ENCODE measurements around the gene CDX1. TPM values are rescaled to one million over a fixed set of nuclear protein-coding genes. Genes with fewer than 3 reads are reported as not detected.
A peak's percentile ranks its signal among the peaks of the same experiment; 100 is the strongest.

CDX1 gene
- total RNA-seq, 2 experiments from 2014 or later, result not detected

- DNase-seq (peak; percentile 89), ATAC-seq (peak; percentile 97)
- Mint-ChIP-seq H3K4me3 (no peak overlapping the region), H3K27ac (no peak overlapping the region), H3K9me3 (ENCODE audit: low read depth) (no peaks in the 10 kb centered on the region), H3K27me3 (peaks cover 3% of the 10 kb centered on the region), H3K4me1 (no peaks in the 10 kb centered on the region), H3K36me3 (ENCODE audit: low read depth) (no peaks in the 10 kb centered on the region)
- ChIA-PET CTCF (interaction anchor here (0.6 to 2.1 kb wide), 11 partner anchors 9 to 526 kb away, joined by 3 to 8 read pairs (median 4); no protein-coding TSS in a partner anchor), POLR2A (interaction anchor here (0.5 kb wide), 1 partner anchor 212 kb away, joined by 3 read pairs; no protein-coding TSS in a partner anchor)
- intact Hi-C loops (cut with DNase I, micrococcal nuclease), result loop anchor here (1.0 to 5.0 kb wide), 6 partner anchors 57 to 581 kb away; partner anchors contain the start of genes HMGXB3 (in 2 of the 2) and TIGD6 (in 2 of the 2)
These were observed 51.5 kb downstream of the CDX1 start for GRCh38 chr5:150217873-150218692.

GRCh38 chr5:150218693-150219035, 52.1 kb downstream of the CDX1 start:
- Mint-ChIP-seq H3K9me3 (ENCODE audit: low read depth) (no peaks in the 10 kb centered on the region), H3K27ac (no peak overlapping the region), H3K36me3 (ENCODE audit: low read depth) (no peaks in the 10 kb centered on the region), H3K4me1 (no peaks in the 10 kb centered on the region), H3K27me3 (peaks cover 3% of the 10 kb centered on the region), H3K4me3 (no peak overlapping the region)
- POLR2A ChIA-PET, result no interaction called here
- ATAC-seq (no peak), DNase-seq (no peak)
- intact Hi-C loops (cut with DNase I, micrococcal nuclease), result loop anchor here (1.0 to 5.0 kb wide), 6 partner anchors 57 to 582 kb away; partner anchors contain the start of genes HMGXB3 (in 2 of the 2) and TIGD6 (in 2 of the 2)
- CTCF ChIA-PET, result interaction anchor here (0.6 to 2.1 kb wide), 9 partner anchors 10 to 1690 kb away, joined by 3 to 8 read pairs (median 4); no protein-coding TSS in a partner anchor

- DNase-seq (no peak), ATAC-seq (no peak)
- no peaks in the 10 kb centered on the region for H3K36me3 Mint-ChIP-seq (ENCODE audit: low read depth)
- no peaks in the 10 kb centered on the region for H3K4me1 Mint-ChIP-seq
- no peak overlapping the region for H3K4me3 Mint-ChIP-seq
- H3K27ac Mint-ChIP-seq, result no peak overlapping the region
- no peaks in the 10 kb centered on the region for H3K9me3 Mint-ChIP-seq (ENCODE audit: low read depth)
- CTCF ChIA-PET, result interaction anchor here (0.6 to 2.1 kb wide), 6 partner anchors 10 to 1690 kb away, joined by 3 to 8 read pairs (median 6); no protein-coding TSS in a partner anchor
- POLR2A ChIA-PET, result no interaction called here
- peaks cover 3% of the 10 kb centered on the region for H3K27me3 Mint-ChIP-seq
- intact Hi-C loops (cut with DNase I, micrococcal nuclease), result loop anchor here (2.0 to 5.0 kb wide), 2 partner anchors 217 to 582 kb away; partner anchors contain the start of genes HMGXB3 (in 2 of the 2) and TIGD6 (in 2 of the 2)
These were observed 52.6 kb downstream of the CDX1 start for GRCh38 chr5:150219142-150219541.

- ATAC-seq (no peak), DNase-seq (no peak)
- no peak overlapping the region for H3K27ac Mint-ChIP-seq
- H3K36me3 Mint-ChIP-seq (ENCODE audit: low read depth), result no peaks in the 10 kb centered on the region
- no peaks in the 10 kb centered on the region for H3K9me3 Mint-ChIP-seq (ENCODE audit: low read depth)
- POLR2A ChIA-PET, result no interaction called here
- intact Hi-C loops (cut with DNase I, micrococcal nuclease), result loop anchor here (2.0 to 5.0 kb wide), 2 partner anchors 218 to 583 kb away; partner anchors contain the start of genes HMGXB3 (in 2 of the 2) and TIGD6 (in 2 of the 2)
- peaks cover 3% of the 10 kb centered on the region for H3K27me3 Mint-ChIP-seq
- CTCF ChIA-PET, result interaction anchor here (0.6 to 1.7 kb wide), 3 partner anchors 11 to 90 kb away, joined by 3 to 4 read pairs (median 3); no protein-coding TSS in a partner anchor
- H3K4me3 Mint-ChIP-seq, result no peak overlapping the region
- no peaks in the 10 kb centered on the region for H3K4me1 Mint-ChIP-seq
These were observed 53.3 kb downstream of the CDX1 start for GRCh38 chr5:150219861-150220260.

- ATAC-seq, result no peak
- intact Hi-C loops (cut with DNase I, micrococcal nuclease), result no loop called here
- CTCF ChIA-PET, result no interaction called here
These were observed 54.9 kb downstream of the CDX1 start for GRCh38 chr5:150221471-150221870.

GRCh38 chr5:150222906-150223305, 56.3 kb downstream of the CDX1 start:
- no peaks in the 10 kb centered on the region for H3K36me3 Mint-ChIP-seq (ENCODE audit: low read depth)
- H3K9me3 Mint-ChIP-seq (ENCODE audit: low read depth), result no peaks in the 10 kb centered on the region
- no peaks in the 10 kb centered on the region for H3K27me3 Mint-ChIP-seq
- no peak for ATAC-seq
- H3K4me3 Mint-ChIP-seq, result no peak overlapping the region
- no peak for DNase-seq
- ChIA-PET POLR2A (no interaction called here), CTCF (interaction anchor here (0.6 kb wide), 2 partner anchors 70 to 389 kb away, joined by 3 read pairs; no protein-coding TSS in a partner anchor)
- no peak overlapping the region for H3K27ac Mint-ChIP-seq
- intact Hi-C loops (cut with DNase I, micrococcal nuclease), result no loop called here
- no peaks in the 10 kb centered on the region for H3K4me1 Mint-ChIP-seq

More at GRCh38 chr5:150221471-150221870, 54.9 kb downstream of the CDX1 start:
- POLR2A ChIA-PET, result no interaction called here
- DNase-seq, result no peak
- Mint-ChIP-seq H3K27me3 (peaks cover 3% of the 10 kb centered on the region), H3K36me3 (ENCODE audit: low read depth) (no peaks in the 10 kb centered on the region), H3K4me3 (no peak overlapping the region), H3K4me1 (no peaks in the 10 kb centered on the region), H3K9me3 (ENCODE audit: low read depth) (no peaks in the 10 kb centered on the region), H3K27ac (no peak overlapping the region)

- no peaks in the 10 kb centered on the region for H3K9me3 Mint-ChIP-seq (ENCODE audit: low read depth)
- H3K27me3 Mint-ChIP-seq, result no peaks in the 10 kb centered on the region
- H3K4me1 Mint-ChIP-seq, result no peaks in the 10 kb centered on the region
- no peak overlapping the region for H3K4me3 Mint-ChIP-seq
- no peaks in the 10 kb centered on the region for H3K36me3 Mint-ChIP-seq (ENCODE audit: low read depth)
- ATAC-seq, result no peak
- no peak for DNase-seq
- intact Hi-C loops (cut with DNase I, micrococcal nuclease), result no loop called here
- ChIA-PET CTCF (interaction anchor here (0.6 kb wide), 1 partner anchor 389 kb away, joined by 3 read pairs; no protein-coding TSS in a partner anchor), POLR2A (no interaction called here)
- no peak overlapping the region for H3K27ac Mint-ChIP-seq
These were observed 56.9 kb downstream of the CDX1 start for GRCh38 chr5:150223474-150223873.

- no peak overlapping the region for H3K27ac Mint-ChIP-seq
- H3K27me3 Mint-ChIP-seq, result no peaks in the 10 kb centered on the region
- ATAC-seq, result no peak
- H3K4me3 Mint-ChIP-seq, result no peak overlapping the region
- no peaks in the 10 kb centered on the region for H3K9me3 Mint-ChIP-seq (ENCODE audit: low read depth)
- no peaks in the 10 kb centered on the region for H3K4me1 Mint-ChIP-seq
- H3K36me3 Mint-ChIP-seq (ENCODE audit: low read depth), result no peaks in the 10 kb centered on the region
- CTCF ChIA-PET, result no interaction called here
- POLR2A ChIA-PET, result no interaction called here
- no peak for DNase-seq
- intact Hi-C loops (cut with DNase I, micrococcal nuclease), result no loop called here
These were observed 58.0 kb downstream of the CDX1 start for GRCh38 chr5:150224483-150225027.

GRCh38 chr5:150227036-150227435, 60.5 kb downstream of the CDX1 start:
- ATAC-seq, result no peak
- ChIA-PET CTCF (interaction anchor here (0.8 to 1.0 kb wide), 2 partner anchors 42 to 96 kb away, joined by 3 to 5 read pairs; no protein-coding TSS in a partner anchor), POLR2A (no interaction called here)
- no peaks in the 10 kb centered on the region for H3K9me3 Mint-ChIP-seq (ENCODE audit: low read depth)
- H3K27ac Mint-ChIP-seq, result no peak overlapping the region
- DNase-seq, result no peak
- no peaks in the 10 kb centered on the region for H3K4me1 Mint-ChIP-seq
- no peaks in the 10 kb centered on the region for H3K27me3 Mint-ChIP-seq
- intact Hi-C loops (cut with DNase I, micrococcal nuclease), result no loop called here
- H3K36me3 Mint-ChIP-seq (ENCODE audit: low read depth), result no peaks in the 10 kb centered on the region
- H3K4me3 Mint-ChIP-seq, result no peak overlapping the region

- Mint-ChIP-seq H3K4me1 (no peaks in the 10 kb centered on the region), H3K36me3 (ENCODE audit: low read depth) (no peaks in the 10 kb centered on the region), H3K4me3 (no peak overlapping the region), H3K9me3 (ENCODE audit: low read depth) (no peaks in the 10 kb centered on the region), H3K27me3 (no peaks in the 10 kb centered on the region), H3K27ac (no peak overlapping the region)
- ChIA-PET POLR2A (no interaction called here), CTCF (interaction anchor here (0.8 to 1.0 kb wide), 2 partner anchors 42 to 97 kb away, joined by 3 to 5 read pairs; no protein-coding TSS in a partner anchor)
- no peak for ATAC-seq
- no peak for DNase-seq
- intact Hi-C loops (cut with DNase I, micrococcal nuclease), result no loop called here
These were observed 61.2 kb downstream of the CDX1 start for GRCh38 chr5:150227606-150228273.

GRCh38 chr5:150229571-150229970, 63.0 kb downstream of the CDX1 start:
- Mint-ChIP-seq H3K9me3 (ENCODE audit: low read depth) (no peaks in the 10 kb centered on the region), H3K36me3 (ENCODE audit: low read depth) (no peaks in the 10 kb centered on the region), H3K27me3 (no peaks in the 10 kb centered on the region), H3K27ac (no peak overlapping the region), H3K4me1 (no peaks in the 10 kb centered on the region), H3K4me3 (no peak overlapping the region)
- CTCF ChIA-PET, result no interaction called here
- DNase-seq, result no peak
- no peak for ATAC-seq
- POLR2A ChIA-PET, result interaction anchor here (0.5 kb wide), 1 partner anchor 217 kb away, joined by 3 read pairs; no protein-coding TSS in a partner anchor
- intact Hi-C loops (cut with DNase I, micrococcal nuclease), result no loop called here
